ENCODE measurements around the gene ZNF619.
"Not testable (repeated sequence)": the region's sequence is repeated elsewhere in the genome, so short reads cannot be mapped to it uniquely, and the experiment has no call there.

The ZNF619 gene

GRCh38 chr3:40476478-40477470 lies at the start of gene ZNF619:
TSS of gene ZNF619 (plus strand) at chr3:40477122. CDS start at chr3:40477980, 858 bp downstream.
- DNase-seq: no peak

GRCh38 chr3:40432793-40433192 lies 44.1 kb upstream of the ZNF619 start:
- DNase-seq: no peak

GRCh38 chr3:40437889-40438288 lies 39.0 kb upstream of the ZNF619 start:
- no peak for DNase-seq

GRCh38 chr3:40445062-40445461 lies 31.9 kb upstream of the ZNF619 start:
- no peak for DNase-seq

- no peak for DNase-seq
Measured at GRCh38 chr3:40445880-40446279, 31.0 kb upstream of the ZNF619 start.

GRCh38 chr3:40450438-40450837 lies 26.5 kb upstream of the ZNF619 start:
- DNase-seq: no peak

- no peak for DNase-seq
Measured at GRCh38 chr3:40451551-40451950, 25.4 kb upstream of the ZNF619 start.

DNA sequence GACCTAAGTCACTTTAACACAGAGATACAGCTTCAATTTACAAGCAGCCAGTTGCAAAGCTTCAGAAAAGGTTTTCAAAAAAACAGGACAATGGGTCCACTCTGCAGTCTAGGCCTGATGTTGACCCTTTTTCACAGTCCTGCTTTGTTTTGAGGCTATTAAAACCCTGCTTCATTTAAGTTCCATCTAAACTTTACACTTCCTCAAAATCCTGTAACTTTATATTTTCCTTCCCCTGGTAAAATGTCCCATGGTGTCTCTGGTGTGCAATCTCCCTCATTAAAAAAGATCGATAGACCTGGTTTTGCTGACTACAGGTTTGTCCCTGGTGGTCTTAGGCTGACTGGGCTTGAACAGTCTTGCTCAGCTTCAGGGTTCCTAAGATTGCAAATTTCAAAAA lies 24.9 kb upstream of the ZNF619 start:
- no peak for DNase-seq

- DNase-seq: no peak
Measured at GRCh38 chr3:40452562-40452875, 24.4 kb upstream of the ZNF619 start.

DNA sequence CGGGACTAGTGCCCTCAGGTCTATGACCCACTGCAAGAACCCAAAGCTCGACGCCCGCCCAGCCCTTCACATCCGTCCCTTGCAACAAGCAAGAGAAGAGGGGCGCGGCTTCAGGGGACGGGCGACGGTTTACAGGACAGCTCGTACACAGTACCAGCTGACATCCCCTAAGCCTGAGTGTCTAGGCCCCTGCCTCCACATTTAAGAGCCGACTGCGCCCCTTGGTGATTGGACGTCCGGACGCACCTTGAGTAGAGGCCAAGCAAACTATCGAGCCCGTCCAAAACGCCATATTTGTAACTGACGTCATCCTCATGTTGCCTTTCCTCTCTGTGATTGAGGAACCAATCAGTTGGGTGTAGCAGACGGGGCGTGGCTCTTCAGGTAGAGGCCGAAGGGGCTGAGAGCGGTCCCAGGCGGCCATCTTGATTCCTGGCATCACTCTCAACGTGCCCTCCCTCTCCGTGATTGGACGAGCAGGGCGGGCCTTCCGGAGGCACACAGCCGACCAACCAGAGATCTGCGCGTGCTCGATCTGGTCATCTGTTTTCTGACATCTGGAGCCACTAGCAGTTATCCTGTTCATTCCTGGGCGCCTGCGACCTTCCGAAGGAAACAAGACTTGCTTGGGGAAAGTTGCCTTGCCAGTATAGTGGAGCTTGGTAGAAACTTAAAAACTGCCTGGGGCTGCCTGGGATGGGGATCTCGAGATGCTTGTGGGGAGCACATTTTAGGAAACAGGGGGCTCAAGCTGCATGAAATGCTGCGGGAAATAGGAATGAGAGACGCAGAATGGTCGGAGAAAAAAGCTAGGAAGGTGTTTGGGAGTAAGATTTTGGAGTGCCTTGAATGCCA lies 23.8 kb upstream of the ZNF619 start:
- DNase-seq: peak; percentile 90

DNA sequence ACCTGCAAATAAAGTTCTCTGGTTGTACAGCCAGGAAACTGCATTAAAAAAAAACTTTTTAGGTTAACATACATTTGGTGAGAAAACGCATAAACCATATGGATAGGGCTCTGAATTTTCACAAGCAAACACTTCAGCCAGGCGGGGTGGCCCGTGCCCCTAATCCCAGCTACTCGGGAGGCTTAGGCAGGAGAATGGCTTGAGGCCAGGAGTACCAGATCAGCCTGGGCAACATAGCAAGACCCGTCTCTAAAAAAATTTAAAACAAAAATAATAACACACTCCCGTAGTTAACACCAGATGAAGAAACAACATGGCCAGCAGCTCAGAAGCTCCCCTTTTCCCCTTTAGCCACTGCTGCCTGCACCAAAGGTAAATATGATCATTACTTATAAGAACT lies 23.0 kb upstream of the ZNF619 start:
- no peak for DNase-seq

GRCh38 chr3:40455328-40455727 lies 21.6 kb upstream of the ZNF619 start:
- DNase-seq: no peak

- no peak for DNase-seq
Measured at GRCh38 chr3:40456279-40456939, 20.5 kb upstream of the ZNF619 start.

GRCh38 chr3:40456940-40457823 lies 19.7 kb upstream of the ZNF619 start, which contains the start of gene RPL14:
TSS of gene RPL14 (plus strand) at chr3:40457339. CDS start at chr3:40457472, 133 bp downstream.
- peak; percentile 37 for DNase-seq

GRCh38 chr3:40458473-40458872 lies 18.4 kb upstream of the ZNF619 start:
- DNase-seq: no peak

DNA sequence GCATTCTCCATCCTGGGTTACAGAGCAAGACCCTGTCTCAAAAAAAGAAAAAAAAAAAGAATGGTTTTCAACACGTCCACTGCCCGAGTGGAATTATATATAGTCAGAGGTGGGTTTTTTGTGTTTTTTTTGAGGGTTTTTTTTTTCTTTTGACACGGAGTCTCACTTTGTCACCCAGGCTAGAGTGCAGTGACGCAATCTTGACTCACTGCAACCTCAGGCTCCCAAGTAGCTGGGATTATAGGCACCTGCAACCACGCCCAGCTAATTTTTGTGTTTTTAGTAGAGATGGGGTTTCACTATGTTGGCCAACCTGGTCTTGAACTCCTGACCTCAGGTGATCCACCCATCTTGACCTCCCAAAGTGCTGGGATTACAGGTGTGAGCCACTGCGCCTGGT lies 16.4 kb upstream of the ZNF619 start:
- not testable (repeated sequence) for DNase-seq

- no peak for DNase-seq
Measured at GRCh38 chr3:40461161-40461560, 15.8 kb upstream of the ZNF619 start.

GRCh38 chr3:40462838-40463237 lies 14.1 kb upstream of the ZNF619 start:
- DNase-seq: not testable (repeated sequence)

- no peak for DNase-seq
Measured at GRCh38 chr3:40463579-40463978, 13.3 kb upstream of the ZNF619 start.

DNA sequence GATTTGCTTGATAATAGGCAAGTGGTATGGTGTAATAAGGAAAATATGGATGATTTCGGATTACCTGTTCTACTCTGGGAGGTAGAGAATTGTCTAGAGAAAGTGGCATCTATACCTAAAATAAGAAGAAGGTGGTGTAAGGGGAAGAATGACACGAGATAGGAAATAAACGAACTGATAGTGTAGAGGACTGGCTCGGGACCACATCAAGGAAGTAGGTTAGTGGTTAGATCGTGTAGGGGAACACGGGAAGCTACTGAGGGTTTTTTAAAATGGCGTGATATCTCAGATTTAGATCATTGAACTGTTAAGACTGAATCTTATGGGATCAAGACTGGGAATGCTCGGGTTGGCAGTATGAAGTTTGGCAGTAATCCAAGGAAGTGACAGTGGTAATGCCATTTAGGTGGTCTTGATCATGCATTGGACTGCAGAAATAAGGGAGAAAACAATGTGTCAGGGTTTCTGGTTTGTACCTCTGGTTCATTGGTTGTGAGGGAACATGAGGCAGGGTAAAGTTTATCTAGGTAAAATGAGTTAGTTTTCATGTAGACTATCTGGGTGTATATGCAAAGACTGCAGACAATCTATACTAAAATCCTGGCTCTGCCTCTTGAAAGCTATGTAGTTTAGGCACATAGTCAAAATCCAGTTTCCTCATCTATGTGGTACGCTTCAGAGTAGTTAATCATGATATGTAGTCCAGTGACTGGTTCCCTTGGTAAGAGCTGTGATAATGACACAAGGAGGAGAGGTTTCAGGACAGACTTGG lies 12.4 kb upstream of the ZNF619 start:
- no peak for DNase-seq

DNA sequence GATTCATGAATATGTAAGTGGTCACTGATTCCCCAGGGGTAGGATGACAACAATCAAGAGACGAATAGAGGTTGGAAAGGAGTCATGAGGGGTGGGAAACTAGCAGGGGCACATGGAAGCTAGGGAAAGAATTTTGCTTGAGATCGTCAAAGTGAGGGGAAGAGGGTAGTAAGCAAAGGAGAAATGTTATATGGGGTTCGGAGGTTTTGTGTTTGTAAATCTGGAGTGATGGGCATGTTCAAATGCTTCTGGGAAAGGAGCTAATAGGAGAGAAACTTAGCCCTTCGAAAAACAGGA lies 11.9 kb upstream of the ZNF619 start:
- no peak for DNase-seq

DNA sequence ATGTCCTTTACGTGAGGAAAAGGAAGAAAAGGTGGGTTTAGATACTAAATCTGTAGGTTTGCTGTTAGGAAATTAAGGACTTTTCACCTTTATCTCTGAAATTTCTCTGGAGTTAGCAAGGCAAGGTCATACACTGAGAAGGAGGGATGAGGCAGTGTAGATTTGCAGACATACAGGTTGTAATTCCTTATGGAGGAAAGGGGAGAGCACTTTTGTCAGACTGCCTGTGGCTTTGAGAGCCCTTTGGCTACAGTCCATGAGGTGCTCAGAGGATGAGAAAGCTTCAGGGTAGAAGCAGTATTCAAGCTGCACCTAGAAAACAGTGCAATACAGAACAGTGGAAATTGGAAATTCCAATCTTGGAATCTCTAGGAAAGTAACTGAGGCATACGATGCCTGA lies 11.5 kb upstream of the ZNF619 start:
- DNase-seq: no peak
